HepG2 (cell line): ENCODE data around the gene ARHGAP45. TPM values are rescaled to one million over a fixed set of nuclear protein-coding genes. Genes with fewer than 3 reads are reported as not detected.
A peak's percentile ranks its signal among the peaks of the same experiment; 100 is the strongest.

Source experiments
- AGO1 ChIP-seq: fragments of 200-400 bp; formaldehyde crosslinking; IDR thresholded peaks from 2 replicates; pipeline ENCODE4 v1.6.1; 2017; ENCODE audit warnings: mild to moderate bottlenecking, low read depth, low read length, moderate library complexity; ENCODE audit not compliant: poor library complexity, severe bottlenecking
- ARID5B ChIP-seq: IDR thresholded peaks from 2 replicates; pipeline ENCODE4 v1.4.0; 2020; ENCODE audit warnings: mild to moderate bottlenecking, missing genetic modification reagents
- ATF7-NPFF ChIP-seq: sonication (generic); formaldehyde crosslinking; IDR thresholded peaks from 2 replicates; pipeline ENCODE4 v1.8.1; 2023; ENCODE audit warnings: mild to moderate bottlenecking, low read depth, missing genetic modification reagents, moderate library complexity
- GTF3A ChIP-seq: sonication (generic); formaldehyde crosslinking; conservative IDR thresholded peaks from 2 replicates; pipeline ENCODE4 v1.4.0; 2020; ENCODE audit warnings: mild to moderate bottlenecking, missing genetic modification reagents
- HHEX ChIP-seq: IDR thresholded peaks from 2 replicates; pipeline ENCODE4 v1.6.1; 2016; ENCODE audit warnings: control low read depth
- KDM3A ChIP-seq: IDR thresholded peaks from 2 replicates; pipeline ENCODE4 v1.6.1; 2018; ENCODE audit warnings: low read depth, missing compliant biosample characterization
- MAZ ChIP-seq, 2 experiments: sonication (generic) in 1 of 2; formaldehyde crosslinking in 1 of 2; IDR thresholded peaks; 2 replicates each; pipeline versions ENCODE4 v1.5.0 to v1.6.1; 2012 to 2020; ENCODE audit warnings: low read depth in 2 of 2, mild to moderate bottlenecking in 2 of 2, borderline replicate concordance in 1 of 2, improper control_type of control experiment in 1 of 2, low read length in 1 of 2, missing genetic modification reagents in 1 of 2, moderate library complexity in 1 of 2
- MXI1 ChIP-seq: IDR thresholded peaks from 3 replicates; pipeline ENCODE4 v1.6.1; 2012; ENCODE audit warnings: low read depth, low read length, inconsistent platforms, borderline replicate concordance
- PCBP2 ChIP-seq: fragments of 200-400 bp; formaldehyde crosslinking; optimal IDR thresholded peaks from 2 replicates; pipeline ENCODE3; 2018; ENCODE audit warnings: low read length, low read depth; ENCODE audit not compliant: poor library complexity, severe bottlenecking
- TEAD3 ChIP-seq: optimal IDR thresholded peaks from 2 replicates; pipeline ENCODE3; 2016; ENCODE audit warnings: borderline replicate concordance
- ZMAT3 ChIP-seq: sonication (generic); formaldehyde crosslinking; conservative IDR thresholded peaks from 2 replicates; pipeline ENCODE4 v1.7.0; 2021; ENCODE audit warnings: missing genetic modification reagents
- ZNF235 ChIP-seq: sonication (generic); formaldehyde crosslinking; IDR thresholded peaks from 2 replicates; pipeline ENCODE4 v1.8.1; 2023; ENCODE audit warnings: mild to moderate bottlenecking, missing genetic modification reagents, borderline replicate concordance
- ZNF484 ChIP-seq: sonication (generic); formaldehyde crosslinking; IDR thresholded peaks from 2 replicates; pipeline ENCODE4 v1.5.1; 2020; ENCODE audit warnings: mild to moderate bottlenecking, low read depth, missing genetic modification reagents, borderline replicate concordance
- ZNF564 ChIP-seq: sonication (generic); formaldehyde crosslinking; IDR thresholded peaks from 2 replicates; pipeline ENCODE4 v1.8.1; 2023; ENCODE audit warnings: mild to moderate bottlenecking, missing genetic modification reagents
- ZNF616 ChIP-seq: sonication (generic); formaldehyde crosslinking; IDR thresholded peaks from 2 replicates; pipeline ENCODE4 v1.5.0; 2020; ENCODE audit warnings: low read depth, mild to moderate bottlenecking, missing genetic modification reagents
- ZNF709 ChIP-seq: sonication (generic); formaldehyde crosslinking; IDR thresholded peaks from 2 replicates; pipeline ENCODE4 v1.5.0; 2020; ENCODE audit warnings: mild to moderate bottlenecking, missing genetic modification reagents
- polyA plus RNA-seq, 8 experiments: library from polyadenylated mRNA; depleted of rRNA in 3 of 8; stranded (reverse) in 7 of 8; unstranded in 1 of 8; fragments of >200 nt; fragmentation: Illumina TruSeq in 4 of 8; extraction: Trizol in 4 of 8; gene quantifications; 2 replicates each; pipeline versions ENCODE4 v1.2.1 to v1.2.3, GENCODE V29; 2011 to 2016; ENCODE audit warnings: low read depth in 4 of 8, missing spikeins in 1 of 8, mixed read lengths in 1 of 8; ENCODE audit not compliant: insufficient read depth in 1 of 8
- total RNA-seq, 5 experiments: library from RNA; depleted of rRNA; stranded (reverse); fragments of >200 nt; fragmentation: Illumina TruSeq; extraction: Trizol; gene quantifications; 2 replicates each; pipeline ENCODE4 v1.2.3, GENCODE V29; 2016; ENCODE audit warnings: low read depth in 1 of 5
- TF ChIP-seq, protein P1 (sequence below): sonication (generic); formaldehyde crosslinking; IDR thresholded peaks from 2 replicates; pipeline ENCODE4 v1.4.0; 2020; ENCODE audit warnings: missing genetic modification reagents
- TF ChIP-seq, protein P2 (sequence below): sonication (generic); formaldehyde crosslinking; IDR thresholded peaks from 2 replicates; pipeline ENCODE4 v1.5.0; 2020; ENCODE audit warnings: missing genetic modification reagents
- TF ChIP-seq, protein P3 (sequence below): IDR thresholded peaks from 2 replicates; pipeline ENCODE4 v1.6.1; 2016; ENCODE audit warnings: mild to moderate bottlenecking, missing biosample characterization, missing genetic modification reagents

ARHGAP45 gene
- total and polyA plus RNA-seq, 2 of the 13 experiments (the other 11 are each of a cell fraction or from before 2014, with no cell fraction given), result 0.84 to 32.0 TPM

GRCh38 chr19:1064661-1065605, 2.0 kb upstream of the ARHGAP45 start (continued):
- TF ChIP-seq PCBP2, result no peak
- TF ChIP-seq, protein P1, sequence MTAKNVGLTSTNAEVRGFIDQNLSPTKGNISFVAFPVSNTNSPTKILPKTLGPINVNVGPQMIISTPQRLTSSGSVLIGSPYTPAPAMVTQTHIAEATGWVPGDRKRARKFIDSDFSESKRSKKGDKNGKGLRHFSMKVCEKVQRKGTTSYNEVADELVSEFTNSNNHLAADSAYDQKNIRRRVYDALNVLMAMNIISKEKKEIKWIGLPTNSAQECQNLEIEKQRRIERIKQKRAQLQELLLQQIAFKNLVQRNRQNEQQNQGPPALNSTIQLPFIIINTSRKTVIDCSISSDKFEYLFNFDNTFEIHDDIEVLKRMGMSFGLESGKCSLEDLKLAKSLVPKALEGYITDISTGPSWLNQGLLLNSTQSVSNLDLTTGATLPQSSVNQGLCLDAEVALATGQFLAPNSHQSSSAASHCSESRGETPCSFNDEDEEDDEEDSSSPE (CRISPR knock-in tag), result peak; percentile 70; the same call in 1 of the 2 replicates
- TF ChIP-seq MAZ (IDR thresholded peaks at IDR 0.05; ENCODE audit: borderline replicate concordance, low read depth, low read length), result no peak
- peak; percentile 66; the same call in 1 of the 2 replicates for TF ChIP-seq MAZ (CRISPR knock-in tag; IDR thresholded peaks at IDR 0.05; ENCODE audit: low read depth)
- TF ChIP-seq ZNF235 (CRISPR knock-in tag), result 0 out of 2 replicates have a peak, but pooled peaks have one; percentile 17
- peak; percentile 40; the same call in 1 of the 2 replicates for TF ChIP-seq KDM3A (CRISPR knock-in tag)
- peak; percentile 44 for TF ChIP-seq TEAD3 (CRISPR knock-in tag)
- peak; percentile 91 for TF ChIP-seq ZNF564 (CRISPR knock-in tag)
- TF ChIP-seq ZNF616 (CRISPR knock-in tag), result peak; percentile 73; the same call in 1 of the 2 replicates
- TF ChIP-seq ZNF709 (CRISPR knock-in tag), result 0 out of 2 replicates have a peak, but pooled peaks have one; percentile 39
- TF ChIP-seq, protein P2, sequence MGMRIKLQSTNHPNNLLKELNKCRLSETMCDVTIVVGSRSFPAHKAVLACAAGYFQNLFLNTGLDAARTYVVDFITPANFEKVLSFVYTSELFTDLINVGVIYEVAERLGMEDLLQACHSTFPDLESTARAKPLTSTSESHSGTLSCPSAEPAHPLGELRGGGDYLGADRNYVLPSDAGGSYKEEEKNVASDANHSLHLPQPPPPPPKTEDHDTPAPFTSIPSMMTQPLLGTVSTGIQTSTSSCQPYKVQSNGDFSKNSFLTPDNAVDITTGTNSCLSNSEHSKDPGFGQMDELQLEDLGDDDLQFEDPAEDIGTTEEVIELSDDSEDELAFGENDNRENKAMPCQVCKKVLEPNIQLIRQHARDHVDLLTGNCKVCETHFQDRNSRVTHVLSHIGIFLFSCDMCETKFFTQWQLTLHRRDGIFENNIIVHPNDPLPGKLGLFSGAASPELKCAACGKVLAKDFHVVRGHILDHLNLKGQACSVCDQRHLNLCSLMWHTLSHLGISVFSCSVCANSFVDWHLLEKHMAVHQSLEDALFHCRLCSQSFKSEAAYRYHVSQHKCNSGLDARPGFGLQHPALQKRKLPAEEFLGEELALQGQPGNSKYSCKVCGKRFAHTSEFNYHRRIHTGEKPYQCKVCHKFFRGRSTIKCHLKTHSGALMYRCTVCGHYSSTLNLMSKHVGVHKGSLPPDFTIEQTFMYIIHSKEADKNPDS (CRISPR knock-in tag), result 0 out of 2 replicates have a peak, but pooled peaks have one; percentile 49
- peak; percentile 37; the same call in 1 of the 2 replicates for TF ChIP-seq ARID5B (CRISPR knock-in tag)
- TF ChIP-seq HHEX, result no peak
- no peak for TF ChIP-seq GTF3A (CRISPR knock-in tag)
- peak; percentile 91 for TF ChIP-seq AGO1
- TF ChIP-seq, protein P3, sequence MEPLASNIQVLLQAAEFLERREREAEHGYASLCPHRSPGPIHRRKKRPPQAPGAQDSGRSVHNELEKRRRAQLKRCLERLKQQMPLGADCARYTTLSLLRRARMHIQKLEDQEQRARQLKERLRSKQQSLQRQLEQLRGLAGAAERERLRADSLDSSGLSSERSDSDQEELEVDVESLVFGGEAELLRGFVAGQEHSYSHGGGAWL, result peak; percentile 69; the same call in 1 of the 2 replicates
- peak; percentile 58; the same call in 1 of the 2 replicates for TF ChIP-seq ATF7-NPFF (CRISPR knock-in tag)
- TF ChIP-seq ZMAT3 (CRISPR knock-in tag), result peak; percentile 46; the same call in 1 of the 2 replicates
- peak; percentile 53; the same call in 1 of the 3 replicates for TF ChIP-seq MXI1
- 0 out of 2 replicates have a peak, but pooled peaks have one; percentile 7 for TF ChIP-seq ZNF484 (CRISPR knock-in tag)
